Thyroid gland (tissue), 4 donors: ENCODE results near the gene ADAMTSL3. TPM values are rescaled to one million over a fixed set of nuclear protein-coding genes. Genes with fewer than 3 reads are reported as not detected.

Source experiments
- DNase-seq, 2 donors: peaks; one replicate each; pipeline ENCODE4 v3.0.0-alpha.2; 2019
- H3K27ac ChIP-seq, 3 donors: fragments of 200-600 bp; sonication (generic); 1 replicate in 2 of 3; 2 replicates in 1 of 3; pipeline ENCODE4 v1.5.1; 2016 to 2019; ENCODE audit warnings: mild to moderate bottlenecking in 1 of 3, moderate library complexity in 1 of 3
- H3K27me3 ChIP-seq: fragments of 200-600 bp; sonication (generic); one replicate; pipeline ENCODE4 v1.5.1; 2019
- H3K36me3 ChIP-seq, 2 donors: fragments of 200-600 bp; sonication (generic); one replicate each; pipeline ENCODE4 v1.5.1; 2016 to 2019
- H3K4me1 ChIP-seq, 2 donors: fragments of 200-600 bp; sonication (generic); one replicate each; pipeline ENCODE4 v1.5.1; 2017 to 2019
- H3K4me3 ChIP-seq, 3 donors: fragments of 200-600 bp; sonication (generic); replicated peaks in 1 of 3; 1 replicate in 2 of 3; 2 replicates in 1 of 3; pipeline ENCODE4 v1.5.1; 2016; ENCODE audit warnings: mild to moderate bottlenecking in 1 of 3
- H3K9me3 ChIP-seq: fragments of 200-600 bp; sonication (generic); one replicate; pipeline ENCODE4 v1.5.1; 2017
- CTCF ChIP-seq, 6 experiments: fragments of 200-600 bp in 3 of 6; fragments of 450-650 bp in 3 of 6; sonication (generic) in 3 of 6; IDR thresholded peaks; one replicate each; pipeline ENCODE4 v1.5.1; 2016 to 2019; ENCODE audit warnings: antibody characterized with exemption in 6 of 6, mild to moderate bottlenecking in 2 of 6, inconsistent platforms in 1 of 6, moderate library complexity in 1 of 6
- POLR2A ChIP-seq, 2 donors: fragments of 450-650 bp; IDR thresholded peaks; one replicate each; pipeline ENCODE4 v1.6.1; 2017; ENCODE audit warnings: antibody characterized with exemption in 2 of 2, mild to moderate bottlenecking in 2 of 2, moderate library complexity in 1 of 2
- WGBS, 2 donors: methylation state at CpG; one replicate each; pipeline ENCODE4 v1.1.5; 2017; 5-methylcytosine and 5-hydroxymethylcytosine counted together
- intact Hi-C: fragments of 100-400 bp; cut with DNase I; formaldehyde crosslinking; loops from one replicate; pipeline ENCODE4 v1.15.1; 2023
- total RNA-seq, 4 donors: library from RNA; depleted of rRNA; stranded (reverse); fragments of >200 nt; gene quantifications; one replicate each; pipeline ENCODE4 v1.2.3, GENCODE V29; 2016

ADAMTSL3 gene
- total RNA-seq, 4 donors from 2014 or later = 5.5 to 14.8 (median 6.5) TPM

- intact Hi-C loops = no loop called here
- Histone ChIP-seq H3K36me3 (no peaks in the 10 kb centered on the region), H3K27ac (no peak overlapping the region), H3K4me1 (no peaks in the 10 kb centered on the region), H3K4me3 (no peak overlapping the region), H3K9me3 (no peaks in the 10 kb centered on the region), H3K27me3 (no peaks in the 10 kb centered on the region)
- DNase-seq = no peak
- no peak for TF ChIP-seq POLR2A (IDR thresholded peaks at IDR 0.05)
- TF ChIP-seq CTCF (IDR thresholded peaks at IDR 0.05) = no peak
- WGBS, 2 donors = 67 to 72% methylated on average over 8 of the region's 8 CpGs
Measured at GRCh38 chr15:83850501-83851245, 196.8 kb downstream of the ADAMTSL3 start.

- TF ChIP-seq POLR2A (IDR thresholded peaks at IDR 0.05) (no peak), CTCF (IDR thresholded peaks at IDR 0.05) (no peak)
- no peaks in the 10 kb centered on the region for H3K4me1 ChIP-seq
- intact Hi-C loops = no loop called here
- no peak overlapping the region for H3K4me3 ChIP-seq
- no peaks in the 10 kb centered on the region for H3K27me3 ChIP-seq
- no peak overlapping the region for H3K27ac ChIP-seq
- no peaks in the 10 kb centered on the region for H3K36me3 ChIP-seq
- DNase-seq = no peak
- whole genome bisulfite sequencing, 2 donors = 93 to 94% methylated on average over 1 of the region's 1 CpG
- no peaks in the 10 kb centered on the region for H3K9me3 ChIP-seq
Measured at GRCh38 chr15:83853232-83853631, 199.3 kb downstream of the ADAMTSL3 start.

- intact Hi-C loops = no loop called here
- Histone ChIP-seq H3K36me3 (no peaks in the 10 kb centered on the region), H3K9me3 (no peaks in the 10 kb centered on the region), H3K4me1 (no peaks in the 10 kb centered on the region), H3K27ac (no peak overlapping the region), H3K27me3 (no peaks in the 10 kb centered on the region), H3K4me3 (no peak overlapping the region)
- TF ChIP-seq POLR2A (IDR thresholded peaks at IDR 0.05) (no peak), CTCF (IDR thresholded peaks at IDR 0.05) (no peak)
- DNase-seq = no peak
- 81 to 85% methylated on average over 4 of the region's 4 CpGs for WGBS, 2 donors
Measured at GRCh38 chr15:83854321-83854720, 200.4 kb downstream of the ADAMTSL3 start.

GRCh38 chr15:83854950-83855707 is 201.2 kb downstream of the ADAMTSL3 start:
- TF ChIP-seq POLR2A (IDR thresholded peaks at IDR 0.05) (no peak), CTCF (IDR thresholded peaks at IDR 0.05) (no peak)
- no peak for DNase-seq
- intact Hi-C loops = no loop called here
- Histone ChIP-seq H3K4me1 (no peaks in the 10 kb centered on the region), H3K36me3 (no peaks in the 10 kb centered on the region), H3K9me3 (no peaks in the 10 kb centered on the region), H3K27me3 (no peaks in the 10 kb centered on the region), H3K4me3 (no peak overlapping the region), H3K27ac (no peak overlapping the region)
- WGBS, 2 donors = 84 to 93% methylated on average over 3 of the region's 3 CpGs

- no peak overlapping the region for H3K27ac ChIP-seq
- WGBS, 2 donors = 72 to 81% methylated on average over 1 of the region's 1 CpG
- H3K4me3 ChIP-seq = no peak overlapping the region
- no peaks in the 10 kb centered on the region for H3K9me3 ChIP-seq
- TF ChIP-seq POLR2A (IDR thresholded peaks at IDR 0.05) (no peak), CTCF (IDR thresholded peaks at IDR 0.05) (no peak)
- H3K4me1 ChIP-seq = no peaks in the 10 kb centered on the region
- H3K27me3 ChIP-seq = no peaks in the 10 kb centered on the region
- H3K36me3 ChIP-seq = no peaks in the 10 kb centered on the region
- intact Hi-C loops = no loop called here
- no peak for DNase-seq
Measured at GRCh38 chr15:83855956-83856355, 202.0 kb downstream of the ADAMTSL3 start.
